ENCODE results near the gene EBF3.

Gene EBF3

DNA sequence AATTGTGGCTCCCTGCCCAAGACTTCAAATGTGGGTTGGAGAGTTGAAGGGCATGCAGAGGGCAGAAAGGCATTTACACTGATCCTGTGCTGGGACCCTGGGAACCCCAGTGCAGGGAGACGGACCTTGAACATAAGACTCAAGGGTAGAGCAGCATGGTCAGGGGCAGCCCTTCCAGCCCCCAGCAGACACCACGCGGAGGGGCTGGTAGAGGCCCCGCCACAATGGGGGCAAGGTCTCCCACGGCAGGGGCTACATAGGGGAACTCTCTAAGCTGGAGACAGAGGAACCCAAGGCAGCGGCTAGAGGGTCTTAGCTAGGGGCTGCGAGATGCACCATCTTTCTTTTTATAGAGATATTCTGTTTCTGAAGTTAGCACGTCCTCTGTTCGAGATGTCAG lies 45.2 kb upstream of the EBF3 start:
- H3K4me2 ChIP-seq, result no peak overlapping the region
- H3K9ac ChIP-seq, result no peak overlapping the region
- H3K36me3 ChIP-seq (ENCODE audit: insufficient read depth), result no peaks in the 10 kb centered on the region
- no peaks in the 10 kb centered on the region for H4K20me1 ChIP-seq (ENCODE audit: insufficient read depth)
- no peak overlapping the region for H2AFZ ChIP-seq (ENCODE audit: low read depth)
- TF ChIP-seq, protein P1, sequence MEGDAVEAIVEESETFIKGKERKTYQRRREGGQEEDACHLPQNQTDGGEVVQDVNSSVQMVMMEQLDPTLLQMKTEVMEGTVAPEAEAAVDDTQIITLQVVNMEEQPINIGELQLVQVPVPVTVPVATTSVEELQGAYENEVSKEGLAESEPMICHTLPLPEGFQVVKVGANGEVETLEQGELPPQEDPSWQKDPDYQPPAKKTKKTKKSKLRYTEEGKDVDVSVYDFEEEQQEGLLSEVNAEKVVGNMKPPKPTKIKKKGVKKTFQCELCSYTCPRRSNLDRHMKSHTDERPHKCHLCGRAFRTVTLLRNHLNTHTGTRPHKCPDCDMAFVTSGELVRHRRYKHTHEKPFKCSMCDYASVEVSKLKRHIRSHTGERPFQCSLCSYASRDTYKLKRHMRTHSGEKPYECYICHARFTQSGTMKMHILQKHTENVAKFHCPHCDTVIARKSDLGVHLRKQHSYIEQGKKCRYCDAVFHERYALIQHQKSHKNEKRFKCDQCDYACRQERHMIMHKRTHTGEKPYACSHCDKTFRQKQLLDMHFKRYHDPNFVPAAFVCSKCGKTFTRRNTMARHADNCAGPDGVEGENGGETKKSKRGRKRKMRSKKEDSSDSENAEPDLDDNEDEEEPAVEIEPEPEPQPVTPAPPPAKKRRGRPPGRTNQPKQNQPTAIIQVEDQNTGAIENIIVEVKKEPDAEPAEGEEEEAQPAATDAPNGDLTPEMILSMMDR (conservative IDR thresholded peaks at IDR 0.05; ENCODE audit: low read depth, low read length), result no peak
- H3K27ac ChIP-seq, result no peak overlapping the region
- H3K79me2 ChIP-seq (ENCODE audit: insufficient read depth, low read depth), result no peaks in the 10 kb centered on the region
- no peaks in the 10 kb centered on the region for H3K27me3 ChIP-seq (ENCODE audit: insufficient read depth, low read depth)
- no peak overlapping the region for H3K4me3 ChIP-seq (IDR thresholded peaks at IDR 0.05; ENCODE audit: insufficient read depth, low read depth, low read length)
- no peaks in the 10 kb centered on the region for H3K4me1 ChIP-seq (ENCODE audit: low read depth, poor library complexity, severe bottlenecking)

DNA sequence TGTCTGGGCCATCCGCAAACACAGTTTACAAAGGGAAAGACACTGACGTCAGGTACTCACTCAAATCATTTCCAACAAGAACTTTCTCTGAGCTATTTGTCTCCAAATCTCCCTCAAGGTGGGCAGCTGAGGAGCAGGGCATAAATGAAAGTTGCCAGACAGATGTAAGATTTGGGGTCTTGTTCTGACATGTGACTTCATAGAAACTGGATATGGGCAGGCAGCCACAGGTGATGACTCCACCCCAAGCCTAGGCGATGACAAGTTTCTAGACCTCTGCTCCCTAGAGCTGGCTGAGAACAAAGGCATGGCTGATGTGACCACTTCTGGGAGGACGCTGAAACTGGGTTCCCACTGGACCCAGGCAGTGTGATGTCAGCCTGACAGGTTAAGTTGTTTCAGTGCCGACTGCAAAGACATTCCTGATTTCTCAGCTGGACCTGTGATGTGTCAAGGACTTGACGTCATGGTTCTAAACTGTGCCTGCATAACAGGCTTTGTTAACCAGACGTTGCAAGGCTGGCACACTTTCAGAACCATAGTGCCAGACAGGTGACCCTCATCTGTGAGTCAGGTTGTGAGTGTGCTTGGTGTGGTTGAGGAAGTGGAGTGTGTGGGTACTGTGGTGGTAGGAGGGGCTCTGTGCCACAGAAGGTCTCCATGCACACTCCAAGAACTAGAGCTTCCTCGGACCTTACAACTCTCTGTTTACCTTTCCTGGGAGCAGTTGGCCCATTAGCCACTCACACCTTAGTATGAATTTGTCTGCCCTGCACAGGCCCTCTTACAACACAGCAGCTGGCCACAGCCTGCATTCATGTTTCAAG lies 39.9 kb upstream of the EBF3 start:
- no peak overlapping the region for H2AFZ ChIP-seq (ENCODE audit: low read depth)
- H3K27me3 ChIP-seq (ENCODE audit: insufficient read depth, low read depth), result no peaks in the 10 kb centered on the region
- TF ChIP-seq, protein P1 (conservative IDR thresholded peaks at IDR 0.05; ENCODE audit: low read depth, low read length), result no peak
- H3K79me2 ChIP-seq (ENCODE audit: insufficient read depth, low read depth), result no peaks in the 10 kb centered on the region
- no peak overlapping the region for H3K4me3 ChIP-seq (IDR thresholded peaks at IDR 0.05; ENCODE audit: insufficient read depth, low read depth, low read length)
- no peaks in the 10 kb centered on the region for H3K4me1 ChIP-seq (ENCODE audit: low read depth, poor library complexity, severe bottlenecking)
- H3K27ac ChIP-seq, result no peak overlapping the region
- H3K4me2 ChIP-seq, result no peak overlapping the region
- H3K36me3 ChIP-seq (ENCODE audit: insufficient read depth), result no peaks in the 10 kb centered on the region
- no peaks in the 10 kb centered on the region for H4K20me1 ChIP-seq (ENCODE audit: insufficient read depth)
- H3K9ac ChIP-seq, result no peak overlapping the region

DNA sequence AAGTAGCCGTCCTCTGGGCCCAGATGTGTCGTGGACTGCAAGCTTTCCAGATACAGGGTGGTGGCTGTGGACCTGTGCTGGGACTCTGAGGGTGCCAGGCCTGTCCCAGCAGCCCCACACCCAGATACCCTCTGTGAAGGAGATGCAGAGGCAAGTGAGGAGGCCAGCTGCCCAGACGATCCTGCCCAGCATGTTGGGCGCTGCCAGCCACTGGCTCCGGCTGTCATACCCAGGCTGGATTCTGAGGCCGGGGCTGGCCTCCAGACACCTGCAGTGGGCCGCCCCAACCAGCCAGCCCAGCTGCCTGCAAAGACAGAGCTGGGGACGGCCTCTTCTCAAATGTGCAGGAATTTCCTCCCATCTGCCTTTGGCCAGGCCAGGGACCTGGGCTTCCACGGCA lies 39.1 kb upstream of the EBF3 start:
- no peaks in the 10 kb centered on the region for H4K20me1 ChIP-seq (ENCODE audit: insufficient read depth)
- TF ChIP-seq, protein P1 (conservative IDR thresholded peaks at IDR 0.05; ENCODE audit: low read depth, low read length), result no peak
- H3K4me3 ChIP-seq (IDR thresholded peaks at IDR 0.05; ENCODE audit: insufficient read depth, low read depth, low read length), result no peak overlapping the region
- no peak overlapping the region for H2AFZ ChIP-seq (ENCODE audit: low read depth)
- no peaks in the 10 kb centered on the region for H3K36me3 ChIP-seq (ENCODE audit: insufficient read depth)
- H3K27ac ChIP-seq, result no peak overlapping the region
- H3K9ac ChIP-seq, result no peak overlapping the region
- no peaks in the 10 kb centered on the region for H3K27me3 ChIP-seq (ENCODE audit: insufficient read depth, low read depth)
- no peaks in the 10 kb centered on the region for H3K4me1 ChIP-seq (ENCODE audit: low read depth, poor library complexity, severe bottlenecking)
- H3K79me2 ChIP-seq (ENCODE audit: insufficient read depth, low read depth), result no peaks in the 10 kb centered on the region
- no peak overlapping the region for H3K4me2 ChIP-seq

DNA sequence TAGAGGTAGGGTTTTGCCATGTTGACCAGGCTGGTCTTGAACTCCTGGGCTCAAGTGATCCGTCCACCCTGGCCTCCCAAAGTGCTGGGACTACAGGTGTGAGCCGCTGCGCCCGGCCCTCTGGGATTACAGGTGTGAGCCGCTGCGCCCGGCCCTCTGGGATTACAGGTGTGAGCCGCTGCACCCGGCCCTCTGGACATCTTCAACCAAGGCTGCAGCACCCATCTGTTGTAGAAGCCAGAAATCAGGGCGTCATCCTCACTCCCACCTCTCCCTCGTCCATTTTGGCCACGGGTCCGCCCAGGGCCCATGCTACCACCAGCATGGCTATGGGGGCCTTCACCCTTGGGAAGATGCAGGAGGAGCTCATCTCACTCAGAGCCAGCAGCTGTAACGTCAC lies 38.5 kb upstream of the EBF3 start:
- no peaks in the 10 kb centered on the region for H3K4me1 ChIP-seq (ENCODE audit: low read depth, poor library complexity, severe bottlenecking)

More for the DNA sequence above, 38.5 kb upstream of the EBF3 start:
- Histone ChIP-seq H3K9ac (no peak overlapping the region), H3K4me2 (no peak overlapping the region), H3K27me3 (ENCODE audit: insufficient read depth, low read depth) (no peaks in the 10 kb centered on the region), H3K79me2 (ENCODE audit: insufficient read depth, low read depth) (no peaks in the 10 kb centered on the region), H3K36me3 (ENCODE audit: insufficient read depth) (no peaks in the 10 kb centered on the region), H2AFZ (ENCODE audit: low read depth) (no peak overlapping the region), H3K27ac (no peak overlapping the region), H4K20me1 (ENCODE audit: insufficient read depth) (no peaks in the 10 kb centered on the region), H3K4me3 (IDR thresholded peaks at IDR 0.05; ENCODE audit: insufficient read depth, low read depth, low read length) (no peak overlapping the region)
- TF ChIP-seq, protein P1 (conservative IDR thresholded peaks at IDR 0.05; ENCODE audit: low read depth, low read length), result no peak

Measured in KMS-11 (cell line).